NCI-H345 treated with DMSO at 0.1 percent for 48 hours (cell line): Measurements from ENCODE around the gene IL21R.
"Not testable (repeated sequence)": the region's sequence is repeated elsewhere in the genome, so short reads cannot be mapped to it uniquely, and the experiment has no call there.

Experiments
- DNase-seq: peaks from one replicate; lab custom pipeline; 2025; ENCODE audit not compliant: unreplicated experiment; lab: John Stamatoyannopoulos, UW

IL21R gene

DNA sequence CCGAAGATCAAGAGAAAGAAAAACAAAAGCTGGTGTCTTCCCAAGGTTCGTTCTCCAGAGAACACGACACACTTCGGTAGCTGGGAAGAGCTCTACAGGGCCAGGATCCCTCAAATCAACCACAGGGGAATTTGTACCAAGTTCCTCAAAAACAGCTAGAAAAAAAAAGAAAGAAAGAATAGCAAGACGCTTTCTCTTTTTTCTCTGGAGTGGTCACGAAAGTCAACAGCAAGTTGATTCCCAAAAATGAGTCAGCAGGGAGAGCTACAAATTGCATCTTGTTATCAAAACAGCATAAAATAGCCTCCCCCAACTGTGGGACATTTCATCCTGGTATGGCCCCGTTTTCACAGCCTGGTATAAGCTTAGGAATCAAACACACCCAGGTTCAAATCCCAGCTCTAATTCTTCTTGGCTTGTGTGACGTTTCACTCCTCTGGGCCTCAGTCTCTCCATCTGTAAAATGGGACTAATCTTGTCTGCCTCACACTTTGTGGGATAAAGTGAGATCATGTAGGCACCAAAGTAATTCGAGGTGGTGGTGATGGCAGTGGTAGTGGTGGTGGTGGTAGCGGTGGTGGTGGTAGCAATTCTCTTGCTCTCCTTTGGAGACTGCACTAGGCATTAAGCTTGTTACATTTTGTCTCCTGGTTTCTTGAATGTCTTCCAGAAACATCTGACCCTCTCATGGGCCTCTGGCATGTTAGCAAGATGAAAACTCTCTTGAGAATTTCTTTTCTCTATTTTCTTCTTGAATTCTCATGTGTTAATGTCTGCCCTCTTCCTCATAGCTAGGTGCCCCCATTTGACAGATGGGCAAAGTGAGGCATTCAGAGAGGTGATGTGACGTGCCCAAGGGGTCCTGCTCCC is 988 bp upstream of the IL21R start:
- DNase-seq, result no peak

- no peak for DNase-seq
These were observed 592 bp downstream of the IL21R start for GRCh38 chr16:27402569-27402963.

GRCh38 chr16:27402964-27403600 is 1.1 kb downstream of the IL21R start:
- DNase-seq, result no peak

DNA sequence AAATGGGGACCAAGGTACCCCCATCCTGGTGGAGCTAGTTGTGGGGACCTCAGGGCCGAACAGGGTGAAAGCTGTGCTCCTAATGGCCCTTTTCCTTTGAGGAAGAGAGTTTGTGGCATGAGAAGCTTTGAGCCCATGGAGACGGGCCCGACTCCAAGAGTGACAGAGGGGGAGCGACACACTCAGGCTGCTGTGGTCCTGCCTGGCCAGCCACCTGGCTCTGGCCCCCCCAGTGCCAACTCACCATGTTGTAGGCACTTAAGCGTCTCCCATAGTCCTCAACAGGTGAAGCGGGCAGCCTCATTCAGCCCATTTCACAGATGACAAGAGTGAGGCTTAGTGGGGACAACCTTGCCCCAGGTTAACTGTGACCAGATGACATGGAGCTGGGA is 1.6 kb downstream of the IL21R start:
- no peak for DNase-seq

- DNase-seq, result no peak
These were observed 2.3 kb downstream of the IL21R start for GRCh38 chr16:27404163-27404823.

GRCh38 chr16:27405546-27406451 is 3.8 kb downstream of the IL21R start:
- no peak for DNase-seq

- DNase-seq, result no peak
These were observed 4.6 kb downstream of the IL21R start for GRCh38 chr16:27406511-27407128.

DNA sequence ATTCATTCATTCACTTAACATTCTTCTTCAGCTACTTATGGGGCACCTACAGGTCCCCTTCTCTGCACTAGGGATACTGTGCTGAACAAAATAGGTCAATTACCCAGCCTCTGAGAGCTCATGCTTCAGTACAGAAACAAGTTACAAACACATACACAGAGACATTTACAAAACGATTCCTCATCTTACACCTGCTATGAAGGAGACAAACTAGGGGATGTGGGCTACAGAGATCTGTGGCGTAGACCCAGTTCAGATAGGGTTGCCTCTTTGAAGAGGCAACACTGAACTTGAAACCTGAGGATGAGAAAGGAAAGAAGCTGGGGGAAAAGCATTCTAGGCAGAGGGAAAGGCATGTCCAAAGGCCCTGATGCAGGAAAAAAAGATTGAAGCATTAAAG is 5.2 kb downstream of the IL21R start:
- no peak for DNase-seq

DNA sequence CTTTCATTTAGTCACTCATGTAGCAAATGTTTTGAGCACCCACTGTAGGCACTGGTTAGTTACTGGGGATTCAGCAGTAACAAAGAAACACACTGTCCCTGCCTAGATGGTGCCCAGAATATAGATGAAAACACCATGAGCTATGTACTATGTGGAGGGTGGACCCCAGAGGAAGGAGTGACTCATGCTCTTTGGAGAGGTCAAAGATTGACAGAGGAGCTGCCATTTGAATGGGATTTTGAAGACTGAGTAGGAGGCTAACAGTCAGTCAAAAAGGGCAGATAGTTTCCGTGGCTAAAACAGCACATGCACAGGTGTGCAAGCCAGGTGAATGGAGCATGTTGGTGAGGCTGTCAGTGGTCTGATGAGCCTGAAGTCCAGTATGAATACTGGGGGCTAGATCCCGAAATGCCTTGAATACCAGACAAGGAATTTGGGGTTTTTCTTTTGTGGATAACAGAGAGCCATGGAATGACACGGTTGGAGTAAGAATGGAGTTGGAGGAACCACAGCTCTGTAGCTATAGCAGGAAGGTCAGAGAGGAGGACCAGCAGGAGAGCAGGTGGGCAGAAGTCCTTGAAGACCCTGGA is 6.1 kb downstream of the IL21R start:
- no peak for DNase-seq

- no peak for DNase-seq
These were observed 6.6 kb downstream of the IL21R start for GRCh38 chr16:27408602-27409031.

GRCh38 chr16:27409958-27410357 is 8.0 kb downstream of the IL21R start:
- DNase-seq, result not testable (repeated sequence)

DNA sequence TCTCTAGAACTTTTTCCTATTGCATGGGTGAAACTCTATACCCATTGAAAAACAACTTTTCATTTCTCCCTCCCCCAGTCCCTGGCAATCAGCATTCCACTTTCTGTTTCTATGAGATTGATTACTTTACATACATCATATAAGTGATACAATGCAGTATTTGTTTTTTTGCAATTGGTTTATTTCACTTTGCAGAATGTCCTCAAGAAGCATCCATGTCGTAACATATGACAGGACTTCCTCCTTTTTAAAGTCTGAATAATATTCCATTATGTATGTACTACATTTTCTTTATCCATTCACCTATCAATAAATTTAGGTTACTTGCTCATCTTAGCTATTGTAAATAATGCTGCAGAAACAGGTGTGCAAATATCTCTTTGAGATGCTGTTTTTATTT is 8.8 kb downstream of the IL21R start:
- no peak for DNase-seq

DNA sequence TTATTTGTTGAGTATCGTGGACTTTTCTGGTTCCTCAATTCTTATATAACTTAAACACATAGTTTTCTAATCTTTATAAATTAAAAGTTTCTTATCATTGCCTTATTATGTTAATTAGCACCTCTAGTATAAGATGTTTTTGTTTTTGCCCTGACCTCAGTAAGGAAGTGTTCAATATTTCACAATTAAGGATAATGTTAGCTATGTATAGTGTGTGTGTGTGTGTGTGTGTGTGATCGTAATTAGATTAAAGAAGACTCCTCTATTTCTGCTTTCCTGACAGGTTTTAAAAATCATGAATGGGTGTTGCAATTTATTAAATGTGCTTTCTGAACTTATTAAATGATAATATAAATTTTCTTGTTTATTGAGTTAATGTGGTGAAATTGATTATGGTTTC is 12.0 kb downstream of the IL21R start:
- no peak for DNase-seq

DNA sequence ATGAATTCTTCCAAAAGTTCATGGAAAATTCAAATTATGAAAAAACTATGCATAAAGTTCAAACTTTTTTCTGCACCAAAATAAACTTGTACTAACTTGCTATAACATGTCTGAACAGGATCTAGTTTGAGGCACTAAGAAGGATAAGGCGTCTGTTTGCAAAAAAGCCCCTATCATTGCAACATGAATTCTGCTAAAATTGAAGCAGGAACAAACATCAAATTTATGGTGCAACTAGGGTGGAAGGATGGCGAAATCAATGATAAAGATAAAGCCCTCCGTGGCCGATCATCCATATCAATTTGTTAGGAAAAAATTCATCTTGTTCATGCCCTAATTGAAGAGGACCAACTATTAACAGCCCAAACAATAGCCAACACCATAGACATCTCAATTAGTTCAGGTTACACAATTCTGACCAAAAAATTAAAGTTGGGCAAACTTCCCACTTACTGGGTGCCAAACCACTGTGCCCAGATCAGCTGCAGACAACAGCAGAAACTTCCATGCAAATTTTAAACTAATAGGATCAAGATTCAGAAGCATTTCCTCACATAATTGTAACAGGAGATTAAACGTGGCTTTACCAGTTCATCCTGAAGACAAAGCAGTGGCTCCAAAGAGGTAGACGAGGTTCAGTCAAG is 12.9 kb downstream of the IL21R start:
- DNase-seq, result no peak

GRCh38 chr16:27417047-27417671 is 15.2 kb downstream of the IL21R start:
- no peak for DNase-seq

DNA sequence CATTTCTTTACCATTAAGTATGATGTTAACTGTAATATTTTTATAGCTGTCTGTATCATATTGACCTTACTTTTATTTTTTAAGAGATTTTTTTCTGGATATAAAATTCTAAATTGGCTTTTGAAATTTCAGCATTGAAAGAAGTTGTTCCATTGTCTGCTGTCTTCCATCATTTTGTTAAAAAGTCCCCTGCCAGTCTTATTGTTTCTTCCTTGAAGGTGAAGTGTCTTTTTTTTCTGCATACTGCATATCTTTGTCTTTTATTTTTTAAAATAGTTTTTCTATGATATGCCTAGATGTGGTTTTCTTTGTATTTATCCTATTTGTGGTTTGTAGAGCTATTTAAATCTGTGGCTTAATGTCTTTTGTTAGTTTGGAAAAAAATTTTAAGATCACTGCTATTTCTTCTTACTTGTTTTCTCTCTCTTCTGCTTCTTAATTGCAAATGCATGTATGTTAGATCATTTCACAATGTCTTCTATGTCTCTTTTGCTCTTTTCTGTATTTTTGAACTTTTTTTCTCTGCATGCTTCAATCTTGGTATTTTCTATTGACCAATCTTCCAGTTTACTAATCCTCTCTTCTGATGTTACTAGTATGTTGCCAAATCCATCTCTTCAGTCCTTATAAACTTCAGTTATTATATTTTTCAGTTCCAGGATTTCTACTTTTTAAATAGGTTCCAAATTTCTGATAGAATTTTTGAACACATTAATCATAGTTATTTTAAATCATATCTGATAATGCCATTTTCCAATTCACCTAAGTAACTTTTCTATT is 20.2 kb downstream of the IL21R start:
- no peak for DNase-seq

GRCh38 chr16:27424772-27425498 is 23.0 kb downstream of the IL21R start:
- no peak for DNase-seq

DNA sequence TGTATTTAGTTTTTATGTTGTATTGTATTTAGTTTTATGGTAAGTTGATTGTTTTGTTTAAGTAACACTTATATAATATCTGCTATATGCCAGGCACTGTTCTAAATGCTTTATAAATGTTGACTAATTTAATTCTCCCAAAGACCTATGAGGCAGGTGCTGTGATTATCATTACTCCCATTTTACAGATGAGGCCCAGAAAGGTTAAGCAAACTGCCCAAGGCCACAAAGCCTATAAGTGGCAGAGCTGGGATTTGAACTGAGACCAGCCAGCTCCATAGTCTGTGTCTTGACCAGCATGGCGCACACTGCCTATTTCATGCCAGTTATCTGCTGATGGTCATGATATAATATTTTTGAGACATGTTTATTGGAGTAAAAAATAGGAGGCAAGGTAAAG is 24.0 kb downstream of the IL21R start:
- no peak for DNase-seq
